HG03103 (cell line): ENCODE measurements around the gene PPP2R3A.
"Not testable (repeated sequence)": the region's sequence is repeated elsewhere in the genome, so short reads cannot be mapped to it uniquely, and the experiment has no call there.

Source experiments
- ATAC-seq: cut with Tn5 transposase; IDR thresholded peaks from one replicate; pipeline ENCODE4 v1.9.1; 2021; ENCODE audit warnings: low read depth; ENCODE audit not compliant: unreplicated experiment

The PPP2R3A gene

GRCh38 chr3:136083641-136084382 is 118.3 kb downstream of the PPP2R3A start:
- not testable (repeated sequence) for ATAC-seq

GRCh38 chr3:136085067-136085466 is 119.5 kb downstream of the PPP2R3A start:
- ATAC-seq, result not testable (repeated sequence)

GRCh38 chr3:136093771-136094170 is 128.2 kb downstream of the PPP2R3A start:
- ATAC-seq, result no peak

GRCh38 chr3:136105044-136105443 is 139.5 kb downstream of the PPP2R3A start:
- ATAC-seq, result no peak

- ATAC-seq, result no peak
Measured at GRCh38 chr3:136106101-136106500, 140.6 kb downstream of the PPP2R3A start.

GRCh38 chr3:136109499-136109898 is 144.0 kb downstream of the PPP2R3A start:
- ATAC-seq, result peak; percentile 90

- ATAC-seq, result no peak
Measured at GRCh38 chr3:136110481-136110880, 145.0 kb downstream of the PPP2R3A start.

- ATAC-seq, result no peak
Measured at GRCh38 chr3:136114421-136114820, 148.9 kb downstream of the PPP2R3A start.

- not testable (repeated sequence) for ATAC-seq
Measured at GRCh38 chr3:136119332-136119731, 153.8 kb downstream of the PPP2R3A start.

GRCh38 chr3:136119783-136120182 is 154.3 kb downstream of the PPP2R3A start:
- not testable (repeated sequence) for ATAC-seq

GRCh38 chr3:136120373-136121348 is 155.1 kb downstream of the PPP2R3A start:
- ATAC-seq, result peak; percentile 67

GRCh38 chr3:136122006-136122405 is 156.5 kb downstream of the PPP2R3A start:
- no peak for ATAC-seq

GRCh38 chr3:136131647-136132046 is 166.1 kb downstream of the PPP2R3A start:
- ATAC-seq, result not testable (repeated sequence)

GRCh38 chr3:136134091-136134490 is 168.6 kb downstream of the PPP2R3A start:
- no peak for ATAC-seq

GRCh38 chr3:136135039-136135802 is 169.7 kb downstream of the PPP2R3A start:
- ATAC-seq, result no peak

GRCh38 chr3:136136454-136136853 is 170.9 kb downstream of the PPP2R3A start:
- no peak for ATAC-seq

- no peak for ATAC-seq
Measured at GRCh38 chr3:136141291-136141785, 175.8 kb downstream of the PPP2R3A start.

GRCh38 chr3:136141891-136142290 is 176.4 kb downstream of the PPP2R3A start:
- ATAC-seq, result no peak

- no peak for ATAC-seq
Measured at GRCh38 chr3:136142592-136142991, 177.1 kb downstream of the PPP2R3A start.

- not testable (repeated sequence) for ATAC-seq
Measured at GRCh38 chr3:136144397-136144796, 178.9 kb downstream of the PPP2R3A start.
